Ecto neural progenitor cell (in vitro differentiated cells): ENCODE measurements around the gene SEZ6L2.
"Not testable (repeated sequence)": the region's sequence is repeated elsewhere in the genome, so short reads cannot be mapped to it uniquely, and the experiment has no call there.

ENCODE experiments used
- DNase-seq: peaks from one replicate; pipeline ENCODE4 v3.0.0-alpha.2; 2018; ENCODE audit warnings: low spot score

Gene SEZ6L2

DNA sequence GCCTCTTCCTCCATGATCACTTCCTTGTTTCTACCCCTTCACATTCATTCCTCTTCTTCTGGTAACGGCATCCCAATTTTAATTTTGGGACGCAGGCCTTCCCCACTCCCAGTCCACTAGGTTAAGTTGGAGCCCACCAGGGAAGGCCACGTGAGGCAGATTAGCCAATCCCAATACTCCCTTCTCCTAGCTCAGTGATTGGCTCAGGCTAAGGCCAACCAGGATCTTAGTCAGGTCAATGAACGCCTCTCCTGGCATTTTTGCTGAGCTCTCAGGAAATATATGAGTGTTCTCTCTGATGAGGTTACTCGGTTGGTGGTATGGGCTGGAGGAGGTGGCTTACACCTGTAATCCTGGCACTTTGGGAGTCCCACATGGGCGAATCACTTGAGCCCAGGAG lies 15.4 kb downstream of the SEZ6L2 start:
- no peak for DNase-seq

DNA sequence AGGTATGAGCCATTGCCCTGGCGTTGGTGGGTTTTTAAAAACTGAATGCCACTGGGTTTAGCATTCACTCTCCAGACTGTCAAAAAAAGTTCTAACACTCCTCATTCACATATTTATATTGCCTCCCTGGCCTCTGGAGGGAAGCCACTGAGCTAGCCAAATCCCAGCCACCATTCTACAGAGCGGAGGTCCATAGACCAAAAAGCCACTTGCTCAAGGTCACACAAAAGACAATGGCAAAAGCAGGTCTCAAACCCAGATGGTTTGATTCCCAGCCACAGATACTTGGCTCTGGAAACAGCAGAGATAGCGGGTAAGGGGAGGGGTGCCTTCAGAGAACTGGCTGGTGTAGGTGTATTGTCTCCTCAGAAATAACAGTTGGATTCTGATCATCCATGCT lies 18.3 kb downstream of the SEZ6L2 start:
- no peak for DNase-seq

DNA sequence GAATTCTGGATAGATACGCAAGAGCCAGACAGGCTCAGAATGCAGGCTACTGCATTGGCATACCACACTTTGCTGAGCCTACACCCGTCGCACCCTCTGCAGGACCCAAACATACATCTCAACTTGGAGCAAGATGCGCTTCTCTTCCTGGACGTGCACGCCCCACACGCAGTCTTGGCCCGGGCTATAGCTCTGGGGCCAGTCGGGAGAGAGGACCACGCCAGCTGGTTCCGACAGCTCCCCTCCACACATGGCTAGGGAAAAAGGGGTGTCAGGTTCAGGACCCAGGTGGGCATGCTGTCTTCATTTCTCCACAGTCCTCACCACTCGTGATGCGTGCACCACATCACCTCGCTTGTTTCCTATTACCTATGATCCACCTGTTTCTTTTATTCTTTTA lies 21.2 kb downstream of the SEZ6L2 start:
- DNase-seq, result no peak

GRCh38 chr16:29877266-29877961 lies 21.9 kb downstream of the SEZ6L2 start:
- DNase-seq, result peak; percentile 93

- peak; percentile 64 for DNase-seq
Observed at GRCh38 chr16:29876594-29877249, 22.6 kb downstream of the SEZ6L2 start.

DNA sequence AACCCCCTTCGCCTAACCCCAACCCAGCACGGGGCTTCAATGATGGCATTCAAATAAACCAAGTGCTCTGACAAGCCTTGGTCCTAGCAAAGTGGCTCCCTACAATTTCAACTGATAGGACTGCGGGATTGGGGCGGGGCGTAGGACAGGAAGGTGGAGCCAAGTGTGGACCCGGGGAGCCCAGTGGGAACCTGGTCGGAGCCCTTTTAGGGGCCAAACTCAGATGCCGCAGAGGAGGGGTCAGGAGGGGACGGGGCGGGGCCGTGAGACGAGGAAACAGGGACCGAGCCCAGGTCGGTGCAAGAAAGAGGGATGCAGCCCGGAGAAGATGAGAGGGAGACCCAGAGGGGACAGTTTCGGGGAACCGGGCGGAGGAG lies 23.1 kb downstream of the SEZ6L2 start:
- DNase-seq, result no peak

GRCh38 chr16:29875206-29875605 lies 24.1 kb downstream of the SEZ6L2 start:
- DNase-seq, result no peak

- DNase-seq, result no peak
Observed at GRCh38 chr16:29873319-29873718, 26.0 kb downstream of the SEZ6L2 start.

- DNase-seq, result no peak
Observed at GRCh38 chr16:29871822-29872546, 27.4 kb downstream of the SEZ6L2 start.

DNA sequence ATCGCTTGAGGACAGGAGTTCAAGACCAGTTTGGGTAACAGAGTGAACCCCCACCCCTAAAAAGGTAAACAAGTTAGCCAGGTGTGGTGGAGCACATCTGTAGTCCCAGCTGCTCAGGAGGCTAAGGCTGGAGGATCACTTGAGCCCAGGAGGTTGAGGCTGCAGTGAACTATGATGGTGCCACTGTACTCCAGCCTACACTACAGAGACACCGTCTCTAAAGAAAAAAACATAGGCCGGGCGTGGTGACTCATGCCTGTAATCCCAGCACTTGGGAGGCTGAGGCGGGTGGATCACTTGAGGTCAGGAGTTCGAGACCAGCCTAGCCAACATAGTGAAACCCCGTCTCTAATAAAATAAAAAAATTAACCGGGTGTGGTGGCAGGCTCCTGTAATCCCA lies 30.3 kb downstream of the SEZ6L2 start:
- not testable (repeated sequence) for DNase-seq

- DNase-seq, result no peak
Observed at GRCh38 chr16:29868396-29869009, 30.8 kb downstream of the SEZ6L2 start.

DNA sequence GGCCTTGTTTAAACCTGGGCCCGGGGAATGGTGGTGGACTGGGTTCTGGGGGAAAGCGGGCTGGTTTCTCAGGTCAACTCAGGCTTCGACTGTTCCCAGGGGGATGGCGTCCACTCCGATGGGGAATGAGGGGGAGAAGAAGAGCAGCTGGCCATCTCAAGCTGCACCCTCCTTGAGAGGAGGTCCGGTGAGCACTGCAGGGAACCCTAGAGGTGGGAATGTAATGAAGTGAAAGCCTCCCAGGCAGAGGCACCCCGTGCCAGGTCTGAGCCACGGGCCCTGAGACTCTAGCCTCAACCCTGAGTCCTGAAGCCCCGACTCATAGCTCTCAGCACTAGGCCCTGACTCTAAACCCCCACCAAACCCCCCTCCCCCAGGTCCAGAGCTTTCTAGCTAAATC lies 35.1 kb downstream of the SEZ6L2 start:
- DNase-seq, result no peak

DNA sequence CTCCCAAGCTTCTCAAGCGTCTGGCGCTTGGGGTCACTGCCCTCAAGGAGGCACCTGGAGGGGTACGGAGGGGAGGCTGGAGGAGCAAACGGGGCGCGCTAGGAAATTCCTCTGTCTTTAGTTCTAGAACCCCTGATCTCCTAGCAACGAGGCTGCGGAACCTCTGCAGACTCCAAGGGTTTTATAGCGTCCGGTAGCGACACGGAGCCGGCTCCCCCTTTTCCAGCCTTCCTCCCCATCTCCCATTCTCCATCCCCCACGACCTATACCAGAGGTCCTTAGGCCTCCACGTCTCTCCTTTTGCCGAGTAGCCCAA lies 35.7 kb downstream of the SEZ6L2 start:
- no peak for DNase-seq

DNA sequence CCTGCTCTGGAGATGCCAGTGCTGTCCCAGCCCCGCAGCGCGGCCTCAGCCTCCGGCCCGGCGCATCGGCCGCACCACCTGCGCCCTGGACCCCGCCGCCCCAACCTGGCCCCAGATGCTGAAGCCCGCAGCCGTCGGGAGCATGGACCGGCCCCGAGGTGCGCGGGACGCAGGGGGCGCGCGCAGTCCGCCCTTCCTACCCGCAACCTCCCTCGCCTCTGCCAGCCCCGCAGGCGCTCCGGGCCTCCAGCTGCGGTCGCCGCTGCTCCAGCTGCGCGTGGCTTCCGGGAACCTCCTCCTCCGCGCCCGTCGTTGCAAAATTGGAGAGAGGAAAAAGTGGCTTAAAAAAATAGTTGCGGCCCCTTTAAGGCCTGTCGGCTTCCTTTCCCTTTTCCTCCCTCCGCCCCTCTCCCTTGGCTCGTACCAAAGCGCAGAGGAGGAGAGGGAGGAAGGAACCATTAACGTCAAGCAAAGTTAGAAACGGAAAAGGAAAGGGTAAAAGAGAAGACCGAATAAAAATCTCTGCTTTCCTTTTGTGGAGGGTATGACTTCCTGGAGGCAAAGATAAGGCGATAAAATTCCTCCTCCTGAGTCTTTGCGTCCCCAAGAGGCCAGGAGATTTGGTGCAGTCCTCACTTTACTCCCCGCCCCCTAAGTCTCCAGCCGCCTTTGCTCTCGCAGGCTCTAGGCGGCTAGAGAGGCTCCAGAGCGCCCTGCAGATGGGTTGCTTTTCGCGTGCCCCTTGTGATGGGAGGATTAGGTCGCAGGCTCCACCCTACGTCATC lies 36.3 kb downstream of the SEZ6L2 start, which contains the start of gene CDIPT:
TSS of gene CDIPT (minus strand) at position 343 of the 785 bp plus-strand sequence. CDS start 369 bp downstream, outside the sequence.
- DNase-seq, result peak; percentile 93

GRCh38 chr16:29862383-29862883 lies 36.9 kb downstream of the SEZ6L2 start:
- DNase-seq, result no peak

GRCh38 chr16:29860218-29860617 lies 39.1 kb downstream of the SEZ6L2 start:
- DNase-seq, result no peak

- no peak for DNase-seq
Observed at GRCh38 chr16:29858974-29859373, 40.4 kb downstream of the SEZ6L2 start.

GRCh38 chr16:29858149-29858849 lies 41.1 kb downstream of the SEZ6L2 start:
- no peak for DNase-seq

DNA sequence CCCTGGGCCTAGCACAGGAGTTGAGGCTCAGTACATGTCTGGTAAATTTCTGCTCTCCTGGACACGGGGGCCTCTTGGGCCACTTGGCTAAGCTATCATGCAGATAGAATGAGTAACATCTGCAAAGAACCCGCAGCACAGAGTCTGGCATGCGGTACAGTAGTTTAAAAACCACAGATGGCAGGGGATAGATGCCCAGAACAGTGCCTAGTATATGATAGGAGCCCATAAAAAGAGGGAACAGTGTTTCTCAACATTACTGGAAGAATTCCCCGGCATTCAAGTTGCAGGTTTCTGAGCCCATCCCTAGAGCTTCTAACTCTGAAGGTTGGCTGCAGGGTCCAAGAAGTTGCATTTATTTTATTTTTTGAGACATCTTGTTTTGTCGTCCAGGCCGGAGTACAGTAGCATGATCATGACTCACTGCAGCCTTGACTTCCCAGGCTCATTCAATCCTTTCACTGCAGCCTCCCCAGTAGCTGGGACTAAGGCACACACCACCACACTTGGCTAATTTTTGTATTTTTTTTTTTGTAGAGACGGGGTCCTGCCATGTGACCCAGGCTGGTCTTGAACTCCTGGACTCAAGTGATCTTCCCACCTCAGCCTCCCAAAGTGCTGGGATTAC lies 42.1 kb downstream of the SEZ6L2 start:
- no peak for DNase-seq

- no peak for DNase-seq
Observed at GRCh38 chr16:29854520-29855100, 44.7 kb downstream of the SEZ6L2 start.
